Erythroblast (primary cell): ENCODE measurements around the gene THBS2.
"Not testable (repeated sequence)": the region's sequence is repeated elsewhere in the genome, so short reads cannot be mapped to it uniquely, and the experiment has no call there.

Experiments used
- DNase-seq, 2 experiments: peaks; one replicate each; lab custom pipeline; 2025; lab: John Stamatoyannopoulos, UW
- GATA1 ChIP-seq: IDR thresholded peaks from 2 replicates; pipeline ENCODE4 v1.6.1; 2011; ENCODE audit warnings: low read depth, mild to moderate bottlenecking, control low read depth, low read length, moderate library complexity
- POLR2A ChIP-seq: IDR thresholded peaks from 2 replicates; pipeline ENCODE4 v1.6.1; 2011; ENCODE audit warnings: mild to moderate bottlenecking, low read length

Gene THBS2

GRCh38 chr6:169253337-169254238, at the start of gene THBS2:
THBS2 (minus strand) TSS chr6:169253846; CDS start chr6:169250784, 3,062 bp downstream.
- no peak for DNase-seq
- TF ChIP-seq GATA1 (no peak), POLR2A (no peak)

- no peak for DNase-seq
- TF ChIP-seq GATA1 (no peak), POLR2A (no peak)
Observed at GRCh38 chr6:169302716-169303115, 49.1 kb upstream of the THBS2 start.

- TF ChIP-seq GATA1 (no peak), POLR2A (no peak)
- DNase-seq = no peak
Observed at GRCh38 chr6:169302255-169302654, 48.6 kb upstream of the THBS2 start.

- no peak for DNase-seq
- TF ChIP-seq POLR2A (no peak), GATA1 (no peak)
Observed at GRCh38 chr6:169300916-169301315, 47.3 kb upstream of the THBS2 start.

- not testable (repeated sequence) for DNase-seq
Observed at GRCh38 chr6:169298626-169299025, 45.0 kb upstream of the THBS2 start.

GRCh38 chr6:169296622-169297021, 43.0 kb upstream of the THBS2 start:
- TF ChIP-seq POLR2A (no peak), GATA1 (no peak)
- DNase-seq = no peak

GRCh38 chr6:169296170-169296569, 42.5 kb upstream of the THBS2 start:
- DNase-seq = no peak
- TF ChIP-seq POLR2A (no peak), GATA1 (no peak)

GRCh38 chr6:169293196-169293595, 39.5 kb upstream of the THBS2 start:
- no peak for TF ChIP-seq POLR2A
- no peak for TF ChIP-seq GATA1
- DNase-seq = no peak

GRCh38 chr6:169292338-169293124, 38.9 kb upstream of the THBS2 start:
- TF ChIP-seq GATA1 (no peak), POLR2A (no peak)
- DNase-seq = no peak

- no peak for TF ChIP-seq GATA1
- no peak for TF ChIP-seq POLR2A
- DNase-seq = no peak
Observed at GRCh38 chr6:169291646-169292337, 38.1 kb upstream of the THBS2 start.

GRCh38 chr6:169291148-169291547, 37.5 kb upstream of the THBS2 start:
- no peak for TF ChIP-seq GATA1
- no peak for TF ChIP-seq POLR2A
- no peak for DNase-seq

GRCh38 chr6:169289619-169290339, 36.1 kb upstream of the THBS2 start:
- TF ChIP-seq GATA1 (no peak), POLR2A (no peak)
- DNase-seq = no peak

GRCh38 chr6:169289257-169289618, 35.6 kb upstream of the THBS2 start:
- no peak for TF ChIP-seq POLR2A
- TF ChIP-seq GATA1 = no peak

GRCh38 chr6:169288591-169288990, 34.9 kb upstream of the THBS2 start:
- TF ChIP-seq POLR2A (no peak), GATA1 (no peak)
- no peak for DNase-seq

More at GRCh38 chr6:169289257-169289618, 35.6 kb upstream of the THBS2 start:
- DNase-seq = no peak
